Right ventricle myocardium superior (tissue), 1 donor: ENCODE data around the gene OXA1L. TPM values are rescaled to one million over a fixed set of nuclear protein-coding genes. Genes with fewer than 3 reads are reported as not detected.
"Not testable (repeated sequence)": the region's sequence is repeated elsewhere in the genome, so short reads cannot be mapped to it uniquely, and the experiment has no call there.

Experiments
- ATAC-seq: fragments of 200-7000 bp; cut with Tn5 transposase; one replicate; pipeline ENCODE4 v1.9.1; 2020; ENCODE audit warnings: mild to moderate bottlenecking; ENCODE audit not compliant: poor library complexity
- DNase-seq: peaks from one replicate; pipeline ENCODE4 v3.0.0-alpha.2; 2020
- intact Hi-C: fragments of 100-400 bp; cut with DNase I; formaldehyde crosslinking; loops from one replicate; pipeline ENCODE4 v1.11.2; 2022
- total RNA-seq: library from RNA; stranded (reverse); fragmentation: NEBNext Ultra II Directional; extraction: Animal tissue kit (Norgen Biotek cat#: 25700); gene quantifications from one replicate; pipeline ENCODE4 v1.2.1, GENCODE V29; 2021
- donor health status: DM: no; HTN: yes; CAD: no; lungs with severe emphysema.

Gene OXA1L
- total RNA-seq, 1 donor from 2014 or later, result 164 TPM

DNA sequence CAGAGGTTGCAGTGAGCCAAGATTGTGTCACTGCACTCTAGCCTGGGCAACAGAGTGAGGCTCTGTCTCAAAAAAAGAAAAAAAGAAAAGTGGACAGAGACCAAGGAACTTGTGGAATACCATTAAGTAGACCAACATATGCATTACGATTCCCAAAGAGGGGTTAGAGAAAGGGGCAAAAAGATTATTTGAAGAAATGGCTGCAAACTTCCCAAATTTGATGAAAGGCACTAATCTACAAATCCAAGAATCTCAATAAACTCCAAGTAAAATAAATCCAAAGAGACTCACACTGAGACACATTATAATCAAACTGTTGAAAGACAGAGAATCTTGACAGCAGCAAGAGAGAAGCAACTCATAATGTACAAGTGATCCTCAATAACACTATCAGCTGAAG lies 4.8 kb upstream of the OXA1L start:
- intact Hi-C loops, result no loop called here
- ATAC-seq (no peak), DNase-seq (no peak)

DNA sequence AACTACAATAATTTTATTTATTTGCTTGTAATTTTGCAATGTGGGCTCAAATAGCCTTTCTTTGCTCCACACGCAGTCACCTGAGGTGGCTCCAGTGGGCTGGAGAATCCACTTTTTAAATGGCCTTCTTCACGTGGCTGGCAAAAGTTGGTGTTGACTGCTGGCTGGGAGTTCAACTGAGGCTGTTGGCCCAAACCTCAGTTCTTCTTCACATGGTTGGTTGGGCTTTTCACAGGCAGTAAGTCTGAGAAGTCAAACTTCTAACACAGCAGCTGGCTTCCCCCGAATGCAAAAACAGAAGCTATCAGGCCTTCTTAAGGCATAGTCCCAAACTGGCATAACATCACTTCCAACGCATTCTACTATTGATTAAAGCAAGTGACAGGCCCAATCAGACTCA lies 2.1 kb upstream of the OXA1L start:
- DNase-seq, result no peak
- intact Hi-C loops, result no loop called here
- ATAC-seq, result no peak

DNA sequence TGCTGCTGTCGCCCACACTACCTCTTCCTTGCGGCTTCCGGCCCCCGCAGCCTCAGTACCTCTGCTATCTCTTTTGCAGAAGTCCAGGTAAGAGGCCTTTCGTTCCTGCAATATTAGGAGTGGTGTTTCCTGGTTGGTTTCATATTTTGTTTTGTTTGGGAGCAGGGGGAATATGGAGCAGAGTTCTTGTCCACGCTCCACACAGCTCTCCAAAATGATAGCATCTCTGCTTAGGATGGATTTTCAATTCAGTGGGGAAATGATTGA lies 768 bp downstream of the OXA1L start:
- DNase-seq, result no peak
- intact Hi-C loops, result no loop called here
- ATAC-seq, result no peak

DNA sequence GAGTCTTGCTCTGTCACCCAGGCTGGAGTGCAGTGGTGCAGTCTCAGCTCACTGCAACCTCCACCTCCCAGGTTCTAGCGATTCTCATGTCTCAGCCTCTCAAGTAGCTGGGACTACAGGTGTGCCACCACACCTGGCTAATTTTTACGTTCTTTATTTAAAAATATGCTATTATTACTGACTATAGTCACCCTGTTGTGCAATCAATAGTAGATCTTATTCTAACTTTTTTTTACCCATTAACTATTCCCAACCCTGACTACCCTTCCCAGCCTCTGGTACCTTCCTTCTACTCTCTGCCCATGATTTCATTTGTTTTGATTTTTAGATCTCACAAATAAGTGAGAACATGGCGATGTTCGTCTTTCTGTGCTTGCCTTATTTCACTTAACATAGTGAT lies 2.5 kb downstream of the OXA1L start:
- intact Hi-C loops, result no loop called here
- no peak for ATAC-seq

DNA sequence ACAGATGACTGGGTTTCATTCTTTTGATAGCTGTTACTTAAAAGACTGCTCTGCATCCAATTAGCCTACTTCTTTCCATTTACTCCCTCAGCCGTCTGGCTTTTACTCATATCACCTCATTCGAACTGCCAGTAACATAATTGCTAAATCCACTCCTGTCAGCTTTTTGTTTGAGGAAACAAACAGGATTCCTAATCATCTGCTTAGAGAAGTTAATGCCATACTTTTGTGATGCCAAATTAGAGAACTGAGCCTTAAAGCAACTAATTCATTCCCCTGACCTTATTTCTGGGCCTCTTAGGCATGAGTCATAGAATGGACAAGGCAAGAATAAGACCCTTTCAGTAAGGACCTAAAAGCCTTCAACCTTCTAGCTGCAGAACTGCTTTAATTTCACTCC lies 2.9 kb downstream of the OXA1L start:
- no peak for DNase-seq

More for the DNA sequence above, 2.5 kb downstream of the OXA1L start:
- DNase-seq, result no peak

DNA sequence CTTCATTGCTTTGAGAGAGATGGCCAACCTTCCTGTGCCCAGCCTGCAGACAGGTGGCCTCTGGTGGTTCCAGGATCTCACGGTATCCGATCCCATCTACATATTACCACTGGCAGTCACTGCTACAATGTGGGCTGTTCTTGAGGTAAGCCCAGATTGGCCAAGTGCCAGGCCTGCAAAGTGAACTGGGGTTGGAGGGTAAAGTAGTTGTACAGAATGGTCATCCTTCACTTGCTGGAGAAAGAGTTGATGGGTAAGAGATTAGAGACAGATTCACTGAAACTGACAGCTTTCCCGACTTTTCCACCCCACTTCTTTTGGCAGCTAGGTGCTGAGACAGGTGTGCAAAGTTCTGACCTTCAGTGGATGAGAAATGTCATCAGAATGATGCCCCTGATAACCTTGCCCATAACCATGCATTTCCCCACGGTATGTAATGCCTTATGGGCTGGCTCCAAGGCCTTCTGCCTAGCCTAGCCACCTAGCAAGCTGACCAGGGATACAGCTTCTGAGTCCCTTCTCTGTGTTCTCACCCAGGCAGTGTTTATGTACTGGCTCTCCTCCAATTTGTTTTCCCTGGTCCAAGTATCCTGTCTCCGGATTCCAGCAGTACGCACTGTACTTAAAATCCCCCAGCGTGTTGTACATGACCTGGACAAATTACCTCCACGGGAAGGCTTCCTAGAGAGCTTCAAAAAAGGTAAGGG lies 4.1 kb downstream of the OXA1L start:
- DNase-seq, result no peak
- no peak for ATAC-seq
- intact Hi-C loops, result no loop called here

More for the DNA sequence above, 2.9 kb downstream of the OXA1L start:
- intact Hi-C loops, result no loop called here
- ATAC-seq, result no peak

DNA sequence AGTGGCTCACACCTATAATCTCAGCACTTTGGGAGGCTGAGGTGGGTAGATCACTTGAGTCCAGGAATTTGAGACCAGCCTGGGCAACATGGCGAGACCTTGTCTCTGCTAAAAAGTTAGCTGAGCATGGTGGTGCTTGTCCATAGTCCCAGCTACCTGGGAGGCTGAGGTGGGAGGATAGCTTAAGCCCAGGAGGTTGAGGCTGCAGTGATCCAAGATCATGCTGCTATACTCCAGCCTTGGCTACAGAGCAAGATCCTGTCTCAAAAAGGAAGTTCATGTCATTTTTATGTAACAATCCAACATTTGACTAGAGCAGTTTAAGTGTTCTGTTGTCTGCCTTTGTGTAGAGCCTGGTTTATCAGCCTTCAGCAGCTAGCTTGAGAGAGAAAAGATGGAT lies 6.2 kb downstream of the OXA1L start:
- no peak for ATAC-seq
- DNase-seq, result no peak
- intact Hi-C loops, result no loop called here

DNA sequence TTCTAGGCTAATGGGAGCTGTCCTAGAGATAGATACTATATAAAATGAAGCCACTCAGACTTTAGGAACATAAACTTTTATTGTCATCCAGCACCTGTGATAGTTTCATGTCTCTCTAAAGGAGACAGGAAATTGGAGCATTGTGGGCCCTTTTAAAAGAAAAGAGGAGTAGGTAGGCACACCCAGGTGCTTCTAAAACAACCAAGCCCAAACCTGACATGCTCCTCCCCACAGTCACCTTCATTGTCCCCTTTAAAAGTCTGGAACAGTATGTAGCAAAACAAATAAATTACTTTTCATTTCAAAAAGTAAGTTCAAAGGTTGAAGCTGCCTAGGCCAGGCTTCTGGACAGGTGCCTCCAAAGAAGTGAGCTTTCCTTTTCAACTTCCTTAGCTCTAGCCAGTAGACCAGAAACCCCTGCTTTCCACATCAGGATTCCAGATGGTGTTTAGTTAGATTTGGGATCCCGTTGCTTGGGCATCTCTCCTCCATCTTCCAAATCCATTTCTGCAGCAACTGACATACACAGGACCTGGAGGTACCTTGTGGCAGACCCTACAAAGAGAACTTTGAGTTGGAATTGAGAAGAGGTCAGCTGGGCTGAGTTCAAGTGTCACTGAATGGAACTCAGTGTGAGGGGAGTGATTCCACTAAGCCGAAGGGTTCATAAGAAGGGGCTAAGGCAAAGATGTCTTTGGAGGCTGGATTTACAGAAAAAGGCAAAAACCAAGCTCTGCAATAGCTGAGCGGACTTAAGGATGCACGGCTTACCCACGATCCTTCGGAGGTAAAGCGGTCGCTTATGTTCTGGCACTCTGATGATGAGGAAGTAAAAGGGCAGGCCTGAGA lies 6.9 kb downstream of the OXA1L start:
- DNase-seq (no peak), ATAC-seq (no peak)
- intact Hi-C loops, result no loop called here

DNA sequence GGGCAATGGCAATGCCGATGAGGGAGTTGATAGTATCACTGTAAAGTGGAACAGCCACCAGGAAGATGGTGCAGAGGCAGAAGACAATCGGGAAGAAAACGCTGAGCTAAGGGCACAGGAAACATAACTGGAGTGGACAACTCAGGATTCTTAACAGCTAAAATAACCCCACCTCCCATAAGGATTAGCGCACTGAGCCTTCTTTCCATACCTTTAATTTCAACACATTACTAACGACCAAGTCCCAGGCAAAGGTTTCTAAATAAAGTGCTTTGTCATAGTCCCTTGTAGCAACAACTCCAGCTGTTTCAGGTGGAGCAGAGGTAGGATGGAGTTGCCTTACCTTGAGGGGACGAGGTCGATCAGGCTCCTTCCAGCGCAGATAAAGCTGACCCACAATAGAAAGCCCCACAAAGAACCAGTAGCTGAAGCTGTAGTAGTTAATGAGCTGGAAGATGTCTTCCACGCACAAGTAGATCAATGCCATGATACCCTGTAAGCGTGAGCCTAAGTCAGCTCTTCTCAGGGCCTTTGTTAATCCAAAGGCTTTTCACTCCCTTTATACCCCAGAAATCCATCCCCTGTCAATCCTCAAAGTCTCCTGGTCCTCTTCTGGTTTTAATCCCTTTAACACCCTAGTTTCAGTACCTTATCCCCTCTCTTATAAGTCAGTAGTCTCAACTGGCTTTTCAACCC lies 7.7 kb downstream of the OXA1L start:
- DNase-seq, result no peak
- ATAC-seq, result no peak
- intact Hi-C loops, result no loop called here

DNA sequence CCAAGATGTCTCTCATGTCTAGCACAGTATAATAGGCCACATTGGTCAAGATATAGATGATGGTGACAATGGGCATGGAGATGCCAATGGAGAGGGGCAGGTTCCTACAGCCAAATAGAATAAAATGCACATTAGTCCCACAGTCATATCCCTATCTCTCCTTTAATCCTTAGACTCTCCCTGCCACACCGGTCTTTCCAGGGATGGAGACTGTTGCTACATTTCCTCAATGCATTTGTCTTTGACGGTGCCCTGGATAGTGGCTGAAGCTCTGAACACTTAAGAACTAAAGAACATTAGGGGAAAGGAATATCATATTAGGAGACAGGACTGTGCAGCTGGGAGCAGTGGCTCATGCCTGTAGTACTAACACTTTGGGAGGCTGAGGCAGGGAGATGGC lies 9.7 kb downstream of the OXA1L start:
- intact Hi-C loops, result no loop called here
- ATAC-seq (no peak), DNase-seq (no peak)

DNA sequence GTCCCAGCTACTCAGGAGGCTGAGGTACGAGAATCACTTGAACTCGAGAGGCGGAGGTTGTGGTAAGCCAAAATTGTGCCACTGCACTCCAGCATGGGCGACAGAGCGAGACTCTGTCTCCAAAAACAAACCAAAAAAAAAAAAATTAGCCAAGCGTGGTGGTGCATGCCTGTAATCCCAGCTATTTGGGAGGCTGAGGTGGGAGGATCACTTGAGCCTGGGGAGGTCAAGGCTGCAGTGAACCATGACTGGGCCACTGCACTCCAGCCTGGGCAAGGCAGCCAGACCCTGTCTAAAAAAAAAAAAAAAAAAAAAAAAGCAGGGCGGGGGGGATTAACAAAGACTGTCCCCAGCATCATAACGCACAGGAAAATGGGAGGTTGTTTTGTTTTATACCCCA lies 10.4 kb downstream of the OXA1L start:
- intact Hi-C loops, ATAC-seq, DNase-seq: not testable (repeated sequence)

DNA sequence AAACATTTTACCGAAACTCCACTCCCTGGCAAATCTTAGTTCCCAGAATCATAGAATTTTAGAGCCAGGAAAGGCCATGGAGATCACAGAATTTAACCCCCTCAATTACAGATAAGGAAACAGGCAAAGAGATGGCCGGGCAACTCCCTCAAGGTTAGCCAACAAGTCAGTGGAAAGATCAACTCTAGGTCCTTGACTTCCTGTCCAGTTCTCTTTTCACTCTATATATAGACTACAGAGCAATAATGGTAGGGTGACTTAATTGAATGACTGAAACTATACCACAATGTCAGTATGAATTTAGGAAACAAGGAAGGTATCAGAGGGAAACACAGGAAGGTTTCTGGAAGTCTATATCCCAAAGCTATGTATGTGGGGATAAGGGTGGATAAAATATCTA lies 11.6 kb downstream of the OXA1L start:
- intact Hi-C loops, result no loop called here
- DNase-seq (no peak), ATAC-seq (no peak)

DNA sequence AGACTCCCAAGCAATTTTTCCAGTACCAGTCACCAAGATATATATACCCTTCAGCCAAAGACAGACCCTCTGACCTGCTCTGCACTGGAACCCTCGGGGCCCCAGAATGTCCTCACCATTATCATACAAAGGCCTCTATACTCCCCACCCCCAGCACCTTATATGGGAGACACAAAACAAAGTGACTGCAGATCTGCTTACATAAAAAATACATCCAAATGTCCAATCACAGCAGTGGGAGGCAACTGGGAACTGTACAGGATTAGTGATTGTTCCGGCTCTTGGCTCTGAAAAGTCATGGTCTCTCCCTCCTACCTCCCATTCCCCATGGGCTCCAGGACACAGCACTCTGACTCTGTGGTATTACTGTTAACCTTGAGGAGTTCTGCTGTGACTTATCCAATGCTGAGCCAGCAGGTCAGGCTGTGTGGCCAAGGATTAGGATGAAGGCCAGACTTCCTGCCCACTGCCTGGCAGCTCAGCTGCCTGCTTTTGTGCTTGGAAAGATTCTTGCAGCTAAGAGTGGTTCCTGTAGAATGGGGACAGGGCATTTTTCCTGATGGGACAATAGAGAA lies 13.7 kb downstream of the OXA1L start:
- intact Hi-C loops, result no loop called here
- no peak for DNase-seq
- ATAC-seq, result peak; percentile 26

DNA sequence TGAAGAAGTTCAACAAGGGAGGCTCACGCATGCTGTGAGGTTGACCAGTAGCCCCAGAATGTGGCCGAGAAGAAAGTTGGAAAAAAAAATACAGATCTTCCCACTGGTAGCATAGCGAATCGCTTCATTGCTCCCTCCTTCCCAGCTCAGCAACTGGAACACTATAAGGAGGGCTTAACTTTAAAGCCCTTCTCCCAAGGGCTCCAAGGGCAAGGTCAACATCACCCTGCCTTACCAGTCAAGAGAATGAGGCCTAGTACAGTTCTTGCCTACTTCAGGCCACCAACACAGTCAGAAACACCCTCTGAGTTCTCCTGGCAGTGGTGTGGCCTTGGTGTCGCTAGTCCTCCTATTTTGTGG lies 14.4 kb downstream of the OXA1L start:
- ATAC-seq (no peak), DNase-seq (no peak)
- intact Hi-C loops, result no loop called here

DNA sequence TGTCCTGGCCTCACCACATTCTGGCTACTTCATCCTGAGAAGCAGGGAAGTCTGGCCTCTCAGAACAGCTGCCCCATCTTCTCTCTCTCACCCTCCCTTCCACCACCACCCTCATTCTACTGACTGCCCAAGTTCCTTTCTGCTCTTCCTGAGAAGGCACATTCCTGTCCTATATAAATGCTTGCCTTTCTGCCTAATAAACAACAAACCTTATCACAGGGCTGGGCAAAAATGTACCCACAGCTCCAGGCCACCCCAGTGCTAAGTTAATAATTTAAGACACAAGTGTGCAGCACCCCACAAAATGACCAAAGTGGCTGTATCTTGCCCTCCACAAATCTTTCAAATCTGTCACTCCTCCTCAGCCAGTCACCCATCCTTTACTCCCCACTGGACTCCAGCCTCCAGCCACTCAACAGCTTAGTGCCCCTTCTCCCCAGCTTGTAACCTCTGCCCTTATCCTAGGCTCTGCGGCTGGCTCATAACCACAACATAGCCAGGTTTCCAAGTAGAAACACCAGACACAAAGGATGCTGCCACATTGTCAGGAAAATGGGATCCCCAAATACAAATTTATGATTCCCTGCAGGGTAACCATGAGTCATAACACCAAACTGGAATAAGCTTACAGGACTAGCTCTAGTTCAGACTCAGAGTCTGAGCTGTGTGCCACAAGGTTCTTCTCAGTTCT lies 15.0 kb downstream of the OXA1L start:
- intact Hi-C loops, result no loop called here
- ATAC-seq, result peak; percentile 18
- DNase-seq, result no peak

DNA sequence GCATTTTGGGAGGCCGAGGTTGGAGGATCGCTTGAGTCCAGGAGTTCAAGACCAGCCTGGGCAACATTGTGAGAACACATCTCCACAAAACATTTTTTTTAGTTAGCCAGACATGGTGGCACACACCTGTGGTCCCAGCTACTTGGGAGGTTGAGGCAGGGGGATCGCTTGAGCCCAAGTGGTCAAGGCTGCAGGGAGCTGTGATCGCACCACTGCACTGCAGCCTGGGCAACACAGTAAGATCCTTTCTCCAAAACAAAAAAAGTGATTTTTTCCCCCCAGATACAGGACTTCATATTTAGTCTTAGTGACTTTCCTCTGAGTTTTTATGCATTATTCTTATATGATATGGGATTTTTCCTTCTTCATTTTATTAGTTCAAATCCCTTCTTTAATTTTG lies 20.2 kb downstream of the OXA1L start:
- ATAC-seq (no peak), DNase-seq (no peak)
- intact Hi-C loops, result no loop called here

DNA sequence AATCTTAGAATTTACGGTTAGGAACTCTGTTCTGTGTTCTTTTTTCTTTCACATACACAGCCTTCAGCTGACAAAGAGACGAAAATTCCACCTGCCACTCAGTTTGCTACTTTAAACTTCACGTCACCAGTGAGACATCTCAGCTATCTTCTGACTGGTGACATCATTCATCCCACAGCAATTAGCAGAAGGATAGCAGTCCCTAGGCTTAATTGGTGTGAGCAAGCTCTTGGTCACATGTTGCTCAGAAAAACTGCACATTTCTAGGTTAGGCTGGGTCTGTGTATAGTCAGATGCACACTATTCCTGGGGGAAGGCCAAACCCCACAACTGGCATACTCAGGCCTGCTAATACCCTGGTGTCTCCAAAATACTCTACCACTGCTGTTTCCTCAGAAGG lies 24.8 kb downstream of the OXA1L start:
- DNase-seq (no peak), ATAC-seq (no peak)
- intact Hi-C loops, result no loop called here

DNA sequence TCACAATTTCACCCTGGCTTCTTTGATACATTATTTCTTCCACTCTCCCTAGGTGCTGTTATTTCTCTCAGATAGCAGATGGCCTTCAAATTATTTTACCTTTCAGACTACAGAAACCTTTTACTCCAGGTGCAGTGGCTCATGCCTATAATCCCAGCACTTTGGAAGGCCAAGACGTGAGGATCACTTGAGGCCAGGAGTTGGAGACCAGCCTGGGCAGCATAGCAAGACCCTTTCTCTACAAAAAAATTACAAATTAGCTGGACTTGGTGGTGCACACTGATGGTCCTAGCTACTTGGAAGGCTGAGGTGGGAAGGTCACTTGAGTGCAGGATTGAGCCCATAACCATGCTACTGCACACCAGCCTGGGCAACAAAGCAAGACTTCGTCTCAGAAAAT lies 25.7 kb downstream of the OXA1L start:
- no peak for DNase-seq

DNA sequence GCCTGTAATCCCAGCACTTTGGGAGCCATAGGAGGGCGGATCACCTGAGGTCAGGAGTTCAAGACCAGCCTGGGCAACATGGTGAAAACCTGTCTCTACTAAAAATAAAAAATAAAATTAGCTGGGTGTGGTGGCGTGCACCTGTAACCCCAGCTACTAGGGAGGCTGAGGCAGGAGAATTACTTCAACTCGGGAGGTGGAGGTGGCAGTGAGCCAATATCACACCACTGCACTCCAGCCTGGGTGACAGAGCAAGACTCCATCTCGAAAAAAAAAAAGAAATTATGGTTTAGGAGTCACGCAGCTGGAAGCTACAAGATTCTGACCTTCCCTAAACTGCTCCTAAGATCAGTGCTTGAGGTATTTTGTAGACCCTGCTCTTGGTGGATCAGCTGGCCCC lies 27.1 kb downstream of the OXA1L start:
- intact Hi-C loops, result not testable (repeated sequence)

More for the DNA sequence above, 25.7 kb downstream of the OXA1L start:
- ATAC-seq, result no peak
- intact Hi-C loops, result no loop called here

More for the DNA sequence above, 27.1 kb downstream of the OXA1L start:
- DNase-seq, ATAC-seq: not testable (repeated sequence)
